Measurements from ENCODE around the gene CSTB. TPM values are rescaled to one million over a fixed set of nuclear protein-coding genes. Genes with fewer than 3 reads are reported as not detected.

The CSTB gene
- total RNA-seq (2014; rRNA removed) = 99.2 and 151 TPM in 2 replicates
- Bru-seq, nascent RNA = percentile 99 among the genes with signal in this experiment
- percentile 100 among the genes with signal in this experiment for BruChase-seq, experiment 1, labeled RNA remaining after a 6-hour chase
- percentile 99 among the genes with signal in this experiment for BruChase-seq, experiment 2, labeled RNA remaining after a 2-hour chase
- long read RNA-seq, transcript CSTB-201 (3 exons, 2,164 nt) = major isoform, 386 of 536 reads
- long read RNA-seq, transcript CSTB-202 (1 exons, 3,744 nt) = minor isoform, 65 of 536 reads
- long read RNA-seq, partial matches to known transcripts = 77 of 536 reads
- long read RNA-seq, other reads (novel, unspliced or antisense) = 3 of 536 reads

- Histone ChIP-seq H3K9me2 (replicated peaks; ENCODE audit: low read length) (no peaks in the 10 kb centered on the region), H3F3A (ENCODE audit: low read length, unreplicated experiment) (peaks cover 29% of the 10 kb centered on the region), H4K20me1 (ENCODE audit: low read length) (peaks cover 30% of the 10 kb centered on the region), H3K4me2 (ENCODE audit: low read length) (peak within 1 kb of the TSS; percentile 92), H3K79me2 (ENCODE audit: low read length) (peaks cover 60% of the 10 kb centered on the region), H3K9ac (ENCODE audit: low read length) (peak within 1 kb of the TSS; percentile 98), H3K27me3 (ENCODE audit: low read length) (no peaks in the 10 kb centered on the region), H3K4me1 (ENCODE audit: insufficient read depth, low read length) (peaks cover 53% of the 10 kb centered on the region), H3K4me3 (ENCODE audit: low read length) (peak within 1 kb of the TSS; percentile 88), H2AFZ (ENCODE audit: low read length) (peak within 1 kb of the TSS; percentile 53), H3K36me3 (ENCODE audit: low read depth, low read length) (peaks cover 27% of the 10 kb centered on the region), H3K27ac (ENCODE audit: low read length) (peak within 1 kb of the TSS; percentile 86), H3K9me3 (ENCODE audit: low read length) (no peaks in the 10 kb centered on the region)
- ChIA-PET POLR2A (ENCODE audit: unreplicated experiment) (no interaction called here), CTCF (no interaction called here)
- BruUV-seq (replicated peaks) = no TSS peak
- peak; percentile 45 for ATAC-seq
- TF ChIP-seq EZH2phosphoT487 (IDR thresholded peaks at IDR 0.05; ENCODE audit: borderline replicate concordance, low read length) = no peak
- no peak; the same call in 1 of the 2 replicates for TF ChIP-seq CTCF (conservative IDR thresholded peaks at IDR 0.05; ENCODE audit: low read depth, low read length)
- TF ChIP-seq EZH2 (IDR thresholded peaks at IDR 0.05; ENCODE audit: low read length, unreplicated experiment) = no peak
- intact Hi-C loops (cut with micrococcal nuclease) = no loop called here
- DNase-seq = peak; percentile 31
Observed at GRCh38 chr21:43775795-43776430, at the start of gene CSTB. CSTB (minus strand) TSS chr21:43776308; CDS start chr21:43776269, 39 bp downstream.

- H3K9me2 ChIP-seq (replicated peaks; ENCODE audit: low read length) = no peaks in the 10 kb centered on the region
- no peaks in the 10 kb centered on the region for H4K20me1 ChIP-seq (ENCODE audit: low read length)
- no peaks in the 10 kb centered on the region for H3K9me3 ChIP-seq (ENCODE audit: low read length)
- H3K27me3 ChIP-seq (ENCODE audit: low read length) = no peaks in the 10 kb centered on the region
- no peaks in the 10 kb centered on the region for H3K36me3 ChIP-seq (ENCODE audit: low read depth, low read length)
- no peak overlapping the region for H2AFZ ChIP-seq (ENCODE audit: low read length)
- H3K9ac ChIP-seq (ENCODE audit: low read length) = no peak overlapping the region
- POLR2A ChIA-PET (ENCODE audit: unreplicated experiment) = no interaction called here
- no peak for TF ChIP-seq EZH2 (IDR thresholded peaks at IDR 0.05; ENCODE audit: low read length, unreplicated experiment)
- no peak for TF ChIP-seq CTCF (conservative IDR thresholded peaks at IDR 0.05; ENCODE audit: low read depth, low read length)
- TF ChIP-seq EZH2phosphoT487 (IDR thresholded peaks at IDR 0.05; ENCODE audit: borderline replicate concordance, low read length) = no peak
- H3K79me2 ChIP-seq (ENCODE audit: low read length) = no peaks in the 10 kb centered on the region
- no peak overlapping the region for H3K27ac ChIP-seq (ENCODE audit: low read length)
- ATAC-seq (no peak), DNase-seq (no peak)
- CTCF ChIA-PET = interaction anchor here (1.5 kb wide), 1 partner anchor 150 kb away, joined by 4 read pairs; no protein-coding TSS in a partner anchor
- no peak overlapping the region for H3K4me2 ChIP-seq (ENCODE audit: low read length)
- no TSS peak for BruUV-seq (replicated peaks)
- no peak overlapping the region for H3K4me3 ChIP-seq (ENCODE audit: low read length)
- H3K4me1 ChIP-seq (ENCODE audit: insufficient read depth, low read length) = peaks cover 6% of the 10 kb centered on the region
- H3F3A ChIP-seq (ENCODE audit: low read length, unreplicated experiment) = no peaks in the 10 kb centered on the region
- intact Hi-C loops (cut with micrococcal nuclease) = no loop called here
Observed at GRCh38 chr21:43825242-43825935, 49.3 kb upstream of the CSTB start.
